Transverse colon (tissue), 3 donors: Measurements from ENCODE around the gene ELF2.

Experiments
- CTCF ChIP-seq, 5 experiments: fragments of 200-600 bp in 3 of 5; fragments of 450-650 bp in 2 of 5; sonication (generic) in 3 of 5; IDR thresholded peaks; 1 replicate in 2 of 5; 2 replicates in 3 of 5; pipeline ENCODE4 v1.5.1; 2016 to 2017; ENCODE audit warnings: antibody characterized with exemption in 5 of 5, inconsistent platforms in 3 of 5, mild to moderate bottlenecking in 2 of 5, moderate library complexity in 1 of 5
- POLR2A ChIP-seq: fragments of 450-650 bp; IDR thresholded peaks from one replicate; pipeline ENCODE4 v1.6.1; 2016; ENCODE audit warnings: antibody characterized with exemption, mild to moderate bottlenecking, moderate library complexity

DNA sequence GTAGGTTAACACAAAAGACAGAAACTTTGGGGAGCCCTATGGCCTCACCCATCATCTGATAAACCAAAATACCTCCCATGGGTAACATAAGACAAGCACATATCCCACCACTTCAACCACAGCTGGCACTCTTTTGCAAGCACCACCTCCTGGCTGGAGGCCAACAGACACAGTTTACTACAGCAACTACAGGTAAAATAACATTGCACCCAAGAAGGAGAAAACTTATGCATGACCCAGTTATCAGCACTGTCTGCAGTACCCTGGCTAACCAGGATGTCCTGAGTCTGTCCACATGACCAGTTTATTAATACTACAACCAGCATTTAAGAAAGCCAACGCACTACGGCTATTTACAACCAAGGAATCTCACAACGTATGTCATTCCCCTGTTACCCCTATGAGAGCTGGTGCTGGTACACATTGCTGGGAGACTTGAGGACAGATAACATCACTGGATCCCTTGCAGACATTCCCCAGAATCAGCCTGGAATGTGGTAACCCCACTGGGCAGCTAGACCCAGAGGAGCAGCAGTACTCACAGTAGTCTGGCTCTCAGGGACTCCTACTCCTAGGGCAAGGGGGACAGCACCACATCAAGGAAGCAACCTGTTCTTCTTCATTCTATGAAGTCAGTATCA is 32.0 kb downstream of the ELF2 start:
- no peak for TF ChIP-seq CTCF (IDR thresholded peaks at IDR 0.05)
- TF ChIP-seq POLR2A = no peak
